GM21723 (cell line): ENCODE results near the gene TM9SF3.
A peak's percentile ranks its signal among the peaks of the same experiment; 100 is the strongest.

Experiments used
- ATAC-seq: cut with Tn5 transposase; IDR thresholded peaks from one replicate; pipeline ENCODE4 v1.9.1; 2021; ENCODE audit warnings: mild to moderate bottlenecking, moderate library complexity; ENCODE audit not compliant: unreplicated experiment

The TM9SF3 gene

GRCh38 chr10:96513305-96513697 lies 73.5 kb downstream of the TM9SF3 start:
- peak; percentile 48 for ATAC-seq

- ATAC-seq = peak; percentile 2
These were observed 74.1 kb downstream of the TM9SF3 start for GRCh38 chr10:96512524-96513304.

DNA sequence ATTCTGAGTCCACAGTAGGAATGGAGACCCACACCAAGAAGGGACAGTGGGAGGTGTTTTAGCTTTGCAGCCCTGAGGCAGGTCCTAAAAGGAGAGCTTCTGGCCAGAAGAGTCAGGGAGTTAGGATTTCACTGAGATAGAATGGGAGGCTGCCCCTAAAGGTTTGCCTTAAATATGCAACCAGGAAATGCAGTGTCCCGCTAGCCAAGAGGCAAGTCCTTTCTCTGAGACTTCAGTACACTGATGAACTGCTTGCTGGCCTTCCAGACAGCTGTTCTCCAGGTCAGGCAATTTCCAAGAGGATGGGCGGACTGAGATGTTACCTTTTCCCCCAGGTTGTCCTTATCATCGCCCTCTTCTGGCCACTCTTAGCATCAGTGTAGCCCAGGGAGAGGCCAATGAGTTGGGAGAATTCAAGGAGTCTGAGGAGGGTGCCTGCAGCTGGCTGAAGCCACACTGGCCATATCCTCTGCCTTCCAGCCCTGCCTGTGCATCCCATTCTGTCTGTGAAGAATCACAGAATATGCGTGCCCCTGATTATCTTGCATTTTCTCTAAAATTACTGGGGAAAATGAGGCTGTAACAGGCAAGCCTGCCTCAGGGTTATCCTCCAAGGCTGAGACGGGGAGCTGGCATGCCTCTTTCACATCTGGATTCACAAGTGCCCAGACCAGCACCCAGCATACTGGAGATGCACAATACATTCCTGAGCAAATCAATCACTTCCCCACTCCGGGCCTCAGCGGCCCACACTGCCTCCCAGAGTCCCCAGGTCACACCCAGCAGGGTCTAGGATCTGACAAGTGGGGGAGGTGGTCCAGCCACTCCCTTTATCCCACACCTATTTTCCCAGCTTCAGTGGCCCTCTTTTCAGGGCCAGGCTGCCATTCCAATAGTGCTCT lies 75.5 kb downstream of the TM9SF3 start:
- ATAC-seq = no peak

DNA sequence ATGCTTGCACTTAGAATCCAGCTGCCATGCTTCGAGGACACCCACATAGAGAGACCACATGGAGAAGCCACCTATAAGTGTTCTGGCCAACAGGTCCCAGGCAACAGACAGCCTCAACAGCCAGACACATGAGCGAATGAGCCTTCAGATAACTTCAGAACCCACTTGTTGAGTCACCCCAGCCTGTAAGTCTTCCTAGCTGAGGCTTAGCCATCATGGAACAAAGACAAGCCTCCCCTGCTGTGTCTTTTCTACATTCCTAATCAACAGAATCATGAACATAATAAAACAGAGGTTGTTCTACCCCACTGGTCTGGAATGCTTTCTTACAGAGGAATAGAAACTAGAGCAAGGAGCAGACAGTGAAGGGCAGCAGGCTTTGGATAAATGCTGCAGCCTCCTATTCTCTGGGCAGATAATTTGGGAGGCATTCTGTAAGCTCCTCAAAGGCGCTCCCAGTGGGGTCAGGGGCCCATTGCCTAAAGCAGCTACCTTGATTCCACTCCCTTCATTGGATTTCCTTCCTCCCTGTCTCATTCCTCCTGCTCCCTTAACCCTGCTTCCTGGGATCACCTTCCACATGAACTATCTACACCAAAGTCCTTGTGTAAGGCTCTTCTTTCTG lies 77.7 kb downstream of the TM9SF3 start:
- no peak for ATAC-seq

- ATAC-seq = no peak
These were observed 79.8 kb downstream of the TM9SF3 start for GRCh38 chr10:96507044-96507443.

DNA sequence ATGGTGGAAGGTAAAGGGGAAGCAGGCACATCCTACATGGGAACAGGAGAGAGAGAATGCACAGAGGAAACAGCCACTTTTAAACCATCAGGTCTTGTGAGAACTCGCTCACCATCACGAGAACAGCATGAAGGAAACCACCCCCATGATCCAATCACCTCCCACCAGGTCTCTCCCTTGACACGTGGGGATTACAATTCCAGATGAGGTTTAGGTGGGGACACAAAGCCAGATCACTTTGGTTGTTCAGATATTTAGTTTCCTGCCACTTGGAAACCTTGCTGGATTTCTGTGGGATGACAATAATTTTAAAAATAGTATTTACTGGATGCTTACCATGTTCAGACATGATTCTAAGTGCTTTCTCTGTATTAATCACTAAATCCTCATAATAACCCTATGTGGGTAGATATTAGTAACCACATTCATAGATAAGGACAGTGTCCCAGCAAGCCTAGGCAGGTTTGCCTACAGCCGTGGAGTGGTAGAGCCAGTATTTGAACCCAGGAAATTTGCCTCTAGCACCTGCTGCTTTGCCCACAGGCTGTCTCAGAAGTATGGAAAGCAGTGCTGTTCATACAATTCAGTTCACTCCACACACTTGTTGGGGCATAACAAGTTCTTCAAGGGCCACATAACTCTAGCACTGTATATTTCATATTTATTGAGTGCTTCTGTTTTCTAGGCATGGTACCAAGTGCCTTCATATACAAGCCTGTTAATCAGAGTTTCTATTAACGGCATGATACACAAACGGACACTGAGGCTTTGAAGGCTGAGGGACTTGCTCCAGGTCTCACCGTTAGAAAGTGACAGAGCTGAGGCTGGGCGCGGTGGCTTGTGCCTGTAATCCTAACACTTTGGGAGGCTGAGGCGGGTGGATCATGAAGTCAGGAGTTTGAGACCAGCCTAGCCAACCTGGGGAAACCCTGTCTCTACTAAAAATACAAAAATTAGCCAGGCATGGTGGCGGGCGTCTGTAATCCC lies 81.4 kb downstream of the TM9SF3 start:
- ATAC-seq = no peak

DNA sequence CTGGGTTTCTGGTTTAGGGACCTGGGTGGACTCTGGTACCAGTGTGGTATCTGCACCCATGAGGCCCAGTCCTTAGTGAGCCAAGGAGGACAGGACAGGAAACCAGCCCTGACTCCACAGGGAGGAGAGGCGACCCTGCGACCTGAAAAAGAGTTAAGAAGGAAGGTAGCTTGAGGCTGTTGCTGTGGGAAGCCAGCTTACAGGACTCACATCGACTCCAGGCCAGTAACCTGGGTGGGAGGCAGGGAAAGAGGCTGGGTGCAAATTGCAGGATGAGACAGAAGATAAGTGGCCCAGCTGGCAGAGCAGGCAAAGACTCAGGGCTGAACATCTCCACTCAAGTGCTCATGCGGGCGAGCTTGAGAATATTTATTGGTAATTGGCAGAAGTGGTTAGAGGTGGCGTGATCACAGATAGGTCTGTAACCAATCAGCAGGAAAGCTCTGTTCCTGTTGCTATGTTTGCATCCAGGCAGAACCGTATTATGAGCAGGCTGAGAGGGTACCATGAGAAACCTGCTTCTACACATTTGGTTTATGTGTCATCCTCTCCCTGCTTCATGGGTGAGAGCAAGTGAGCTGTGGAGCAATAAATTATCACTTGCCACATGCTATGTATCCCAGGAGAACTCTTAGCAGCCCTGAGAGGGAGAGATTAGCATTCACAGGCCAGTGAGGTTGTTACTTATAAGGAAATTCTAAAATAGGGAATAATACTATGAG lies 84.1 kb downstream of the TM9SF3 start:
- no peak for ATAC-seq

- ATAC-seq = no peak
These were observed 84.8 kb downstream of the TM9SF3 start for GRCh38 chr10:96501985-96502384.

- no peak for ATAC-seq
These were observed 86.3 kb downstream of the TM9SF3 start for GRCh38 chr10:96500519-96500918.

- ATAC-seq = no peak
These were observed 86.8 kb downstream of the TM9SF3 start for GRCh38 chr10:96500050-96500449.

DNA sequence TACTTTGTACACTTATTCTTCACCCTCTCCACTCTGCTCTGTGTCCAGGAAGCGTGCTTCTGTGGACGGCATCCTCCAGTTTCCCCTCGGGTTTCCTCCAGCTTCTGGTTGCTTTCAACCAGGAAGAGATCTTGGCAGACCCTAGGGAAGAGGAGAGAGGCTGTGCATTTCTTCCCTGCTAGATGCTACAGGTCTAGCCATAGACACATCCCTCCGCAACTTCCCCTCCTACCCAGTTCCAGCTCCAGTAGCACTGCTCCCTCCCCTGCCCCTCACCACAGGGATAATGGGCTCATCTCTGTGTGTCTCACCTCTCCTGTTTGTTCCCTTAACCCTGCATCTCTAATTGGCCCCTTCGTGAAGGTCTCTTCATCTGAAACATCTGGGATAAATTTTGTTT lies 89.4 kb downstream of the TM9SF3 start:
- no peak for ATAC-seq

- ATAC-seq = no peak
These were observed 90.4 kb downstream of the TM9SF3 start for GRCh38 chr10:96496281-96496925.

DNA sequence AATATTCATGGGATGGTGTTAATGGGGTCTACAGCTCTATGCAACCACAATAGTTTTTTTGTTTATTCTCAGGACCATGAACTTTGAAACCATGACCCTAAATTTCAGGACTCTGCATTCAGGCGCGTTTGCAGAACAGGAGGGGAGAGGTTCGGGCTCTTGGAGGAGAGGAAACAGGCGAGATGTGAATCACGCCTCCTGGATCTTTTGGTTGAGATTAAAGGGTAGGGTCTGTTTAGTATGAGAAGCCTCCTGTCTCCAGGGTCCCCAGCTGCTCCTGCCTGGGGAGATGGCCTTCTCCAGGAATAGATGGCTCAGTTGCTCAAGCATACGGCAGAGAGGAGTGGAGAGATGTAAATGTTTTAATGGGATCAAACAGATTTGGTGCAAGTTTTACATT lies 91.3 kb downstream of the TM9SF3 start:
- ATAC-seq = no peak

- ATAC-seq = no peak
These were observed 92.1 kb downstream of the TM9SF3 start for GRCh38 chr10:96494694-96495093.

- ATAC-seq = no peak
These were observed 92.8 kb downstream of the TM9SF3 start for GRCh38 chr10:96493871-96494525.

DNA sequence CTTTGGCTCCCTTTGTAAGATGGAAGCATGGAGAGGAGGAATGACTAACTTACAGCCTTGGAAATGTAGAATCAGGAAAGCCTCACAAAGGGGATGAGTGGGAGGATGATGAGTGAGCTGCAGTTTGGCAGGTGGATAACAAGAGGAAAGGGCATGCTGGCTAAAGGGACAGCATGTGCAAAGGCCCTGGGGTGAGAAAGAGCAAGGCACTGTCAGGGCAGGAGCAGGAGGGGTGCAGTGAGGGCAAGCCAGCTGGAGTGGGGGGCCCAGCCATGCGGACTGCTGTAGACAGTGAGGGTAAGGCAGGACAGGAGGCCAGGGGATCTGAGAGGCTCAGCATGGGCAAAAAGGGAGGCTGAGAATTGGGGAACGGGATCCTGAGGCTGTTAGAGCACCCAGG lies 93.6 kb downstream of the TM9SF3 start:
- ATAC-seq = no peak

DNA sequence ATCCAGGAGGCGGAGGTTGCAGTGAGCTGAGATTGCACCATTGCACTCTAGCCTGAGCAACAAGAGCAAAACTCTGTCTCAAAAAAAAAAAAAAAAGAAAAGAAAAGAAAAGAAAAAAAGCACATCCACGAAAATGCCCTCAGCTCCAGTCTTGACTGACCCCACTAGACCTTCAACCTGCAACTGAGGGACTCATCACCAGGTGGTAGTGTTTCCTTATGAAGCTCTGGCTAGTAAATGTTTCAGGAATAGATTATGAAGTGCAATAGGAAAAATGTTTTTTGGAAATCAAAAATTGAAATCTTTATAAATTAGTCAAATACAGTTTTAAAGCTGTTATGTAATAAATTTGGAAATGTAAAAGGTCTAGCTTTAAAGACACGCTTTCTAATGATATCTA lies 95.5 kb downstream of the TM9SF3 start:
- ATAC-seq = no peak

- ATAC-seq = no peak
These were observed 98.5 kb downstream of the TM9SF3 start for GRCh38 chr10:96488161-96488935.
